Activated CD8-positive, alpha-beta memory T cell treated with anti-CD3 and anti-CD28 coated beads for 24 hours (primary cell): ENCODE measurements around the gene IMMP1L.
A peak's percentile ranks its signal among the peaks of the same experiment; 100 is the strongest.
"Not testable (repeated sequence)": the region's sequence is repeated elsewhere in the genome, so short reads cannot be mapped to it uniquely, and the experiment has no call there.

Experiments used
- DNase-seq: peaks from one replicate; pipeline ENCODE4 v3.0.0-alpha.2; 2020

The IMMP1L gene, protein sequence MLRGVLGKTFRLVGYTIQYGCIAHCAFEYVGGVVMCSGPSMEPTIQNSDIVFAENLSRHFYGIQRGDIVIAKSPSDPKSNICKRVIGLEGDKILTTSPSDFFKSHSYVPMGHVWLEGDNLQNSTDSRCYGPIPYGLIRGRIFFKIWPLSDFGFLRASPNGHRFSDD

DNA sequence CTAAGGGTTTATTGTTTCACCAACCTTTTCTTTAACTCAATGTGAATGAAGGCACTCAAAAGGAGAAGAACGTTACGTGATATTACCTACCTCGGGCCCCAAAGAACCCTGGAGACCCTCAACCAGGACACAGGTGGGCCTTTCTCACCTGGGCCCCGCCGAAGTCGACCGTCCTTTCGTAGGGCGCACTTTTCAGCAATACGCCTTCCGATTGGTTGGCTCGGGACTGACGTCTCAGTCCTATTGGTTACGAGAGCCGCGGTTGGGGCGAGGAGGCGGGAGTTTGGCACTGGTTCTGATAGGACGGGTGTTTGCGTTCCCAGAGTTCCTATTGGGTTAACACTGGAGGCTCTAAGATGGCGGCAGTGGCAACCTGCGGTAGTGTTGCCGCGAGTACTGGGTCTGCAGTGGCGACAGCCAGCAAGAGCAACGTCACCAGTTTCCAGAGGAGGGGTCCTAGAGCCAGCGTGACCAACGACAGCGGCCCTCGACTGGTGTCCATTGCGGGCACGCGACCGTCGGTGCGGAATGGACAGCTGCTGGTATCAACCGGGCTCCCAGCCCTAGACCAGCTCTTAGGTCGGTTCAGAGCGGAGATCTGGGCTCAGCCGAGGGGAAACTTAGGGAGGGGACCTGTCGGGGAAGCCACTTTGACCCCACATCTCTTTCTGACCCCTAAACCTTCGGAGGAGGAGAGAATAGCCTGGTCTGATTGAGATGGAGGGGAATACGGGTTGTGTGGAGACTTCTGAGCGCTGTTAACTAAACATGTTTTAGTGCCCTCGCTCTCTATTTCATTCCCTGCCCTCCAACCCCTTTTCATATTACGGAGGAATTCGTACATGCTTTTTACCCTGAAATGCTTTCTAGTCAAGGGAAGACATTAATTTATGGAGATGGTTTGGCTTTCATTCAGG lies at the start of gene IMMP1L, which contains the start of gene ELP4:
TSS of gene IMMP1L (minus strand) at position 194 of the 917 bp plus-strand sequence. CDS start 46,346 bp downstream, outside the sequence.
TSS of gene ELP4 (plus strand) at position 339 of the 917 bp plus-strand sequence. CDS start at position 357, 18 bp downstream.
- DNase-seq: peak; percentile 97

DNA sequence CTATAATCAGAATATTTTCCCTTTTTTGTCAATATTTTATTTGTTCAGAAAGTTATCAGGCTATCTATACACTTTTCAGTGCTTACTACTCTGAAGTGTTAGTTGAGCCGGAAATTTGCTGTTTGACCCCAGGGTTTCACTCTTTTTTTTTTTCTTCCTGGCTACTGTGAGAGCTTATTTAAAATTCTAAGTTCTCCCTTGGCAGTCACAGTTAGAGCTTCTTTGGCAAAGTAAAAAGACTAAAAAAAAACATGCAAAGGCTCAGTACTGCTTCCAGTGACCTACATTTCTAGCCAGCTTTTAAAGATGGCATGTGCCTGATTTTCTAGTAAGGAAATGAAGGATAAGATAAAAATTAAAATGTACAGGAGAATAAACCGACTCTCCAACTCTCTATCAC lies 48.6 kb upstream of the IMMP1L start:
- DNase-seq: no peak

DNA sequence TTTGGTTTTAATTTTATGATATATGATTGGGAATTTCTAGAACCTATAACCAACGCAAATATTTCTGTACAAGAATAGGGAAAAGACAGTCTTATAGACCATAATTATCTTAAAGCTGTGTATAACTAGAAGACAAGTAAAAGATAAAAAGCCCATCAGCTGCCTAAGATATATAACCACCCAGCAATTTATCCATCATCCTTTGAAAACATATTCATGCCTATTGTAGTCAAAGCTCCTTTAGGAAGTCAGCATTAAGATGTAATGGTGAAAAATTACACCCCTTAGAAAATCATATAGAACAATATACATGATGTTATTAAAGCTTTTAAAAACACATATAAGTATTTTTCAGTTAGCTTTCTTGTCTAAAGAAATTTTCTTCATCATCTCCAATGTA lies 46.5 kb upstream of the IMMP1L start:
- DNase-seq: no peak

DNA sequence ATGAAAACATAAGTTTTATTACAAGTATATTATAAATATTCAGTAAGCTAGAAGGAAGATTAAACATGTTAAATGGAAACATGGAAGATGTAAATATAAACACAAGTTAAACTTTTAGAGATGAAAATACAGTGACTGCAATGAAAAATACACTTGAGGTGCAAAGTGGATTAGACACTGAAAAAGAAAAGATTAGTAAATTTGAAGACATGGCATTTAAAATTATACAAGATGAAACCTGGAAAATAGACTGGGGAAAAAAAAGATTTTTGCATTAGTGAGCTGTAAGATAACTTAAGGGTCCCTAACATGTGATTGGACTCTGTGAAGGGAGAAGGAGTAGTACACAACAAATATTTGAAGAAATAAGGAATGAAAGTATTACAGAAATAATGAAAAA lies 33.4 kb upstream of the IMMP1L start:
- no peak for DNase-seq

DNA sequence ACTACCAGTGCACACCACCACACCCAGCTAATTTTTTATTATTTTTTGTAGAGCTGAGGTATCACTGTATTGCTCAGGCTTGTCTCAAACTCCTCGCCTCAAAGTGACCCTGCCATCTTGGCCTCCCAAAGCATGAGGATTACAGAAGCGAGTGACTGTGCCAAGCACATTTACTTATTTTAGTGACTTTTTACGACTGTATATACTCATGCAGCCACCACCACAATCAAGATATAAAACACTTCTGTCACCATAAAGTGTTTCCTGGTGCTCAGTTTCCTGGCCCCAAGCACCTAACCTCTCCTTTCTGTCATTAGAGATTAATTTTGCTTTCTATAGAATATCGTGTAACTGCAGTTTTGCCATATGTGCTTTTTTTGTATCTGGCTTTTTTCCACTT lies 26.1 kb upstream of the IMMP1L start:
- no peak for DNase-seq

DNA sequence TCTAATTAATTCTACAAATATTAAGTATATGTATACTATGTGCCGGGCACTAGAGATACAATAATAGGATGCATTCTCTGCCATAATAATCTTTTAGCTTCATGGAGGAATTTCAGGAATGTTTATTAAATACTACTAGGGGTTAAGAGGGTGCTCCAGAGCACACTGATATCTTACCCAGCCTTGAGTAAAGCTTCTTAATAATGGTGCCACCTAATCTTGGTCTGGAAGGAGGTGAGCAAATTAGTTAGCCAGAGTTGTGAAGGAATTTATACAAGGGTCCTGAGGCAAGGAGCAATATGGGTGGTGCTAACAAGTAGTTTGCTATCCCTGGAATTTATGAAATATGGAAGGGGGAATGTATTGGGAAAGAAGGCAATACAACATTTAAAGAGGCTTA lies 21.9 kb upstream of the IMMP1L start:
- no peak for DNase-seq

DNA sequence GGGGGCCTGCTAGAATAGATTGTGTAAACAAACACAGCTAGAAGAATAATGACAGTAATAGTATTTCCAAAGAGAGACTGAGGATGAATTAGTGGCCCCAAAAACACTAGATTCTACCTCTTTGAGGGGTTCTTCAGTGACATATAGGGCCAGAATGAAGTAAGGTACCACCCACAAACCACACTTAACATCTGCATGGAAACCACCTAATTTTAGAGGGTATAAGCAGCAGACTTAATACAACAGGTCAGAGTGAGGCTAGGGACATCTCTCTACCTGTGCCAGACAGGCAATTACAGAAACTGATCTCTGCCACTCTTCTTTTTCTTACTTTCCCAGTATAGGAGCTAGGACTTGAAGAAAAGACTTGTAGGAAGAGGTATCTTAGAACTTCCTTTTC lies 20.3 kb upstream of the IMMP1L start:
- DNase-seq: no peak

DNA sequence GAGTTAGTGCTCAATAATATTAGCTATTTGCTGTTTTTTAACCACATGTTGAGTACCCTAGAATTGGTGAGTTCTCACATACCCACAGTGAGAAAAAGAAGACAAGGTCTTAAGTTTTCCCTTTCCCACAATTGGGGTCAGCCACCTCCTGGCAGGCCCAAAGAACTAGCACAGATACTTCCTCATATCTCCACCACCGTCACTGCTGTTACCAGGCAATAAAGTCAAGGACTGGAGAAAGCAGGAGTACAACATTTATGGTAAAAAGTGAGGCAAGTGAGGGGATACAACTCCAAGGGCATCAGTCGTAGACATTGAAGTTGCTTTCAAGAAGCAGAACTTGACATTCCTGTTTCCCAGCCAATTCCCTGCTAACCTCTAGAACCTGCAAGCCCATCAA lies 19.8 kb upstream of the IMMP1L start:
- no peak for DNase-seq

DNA sequence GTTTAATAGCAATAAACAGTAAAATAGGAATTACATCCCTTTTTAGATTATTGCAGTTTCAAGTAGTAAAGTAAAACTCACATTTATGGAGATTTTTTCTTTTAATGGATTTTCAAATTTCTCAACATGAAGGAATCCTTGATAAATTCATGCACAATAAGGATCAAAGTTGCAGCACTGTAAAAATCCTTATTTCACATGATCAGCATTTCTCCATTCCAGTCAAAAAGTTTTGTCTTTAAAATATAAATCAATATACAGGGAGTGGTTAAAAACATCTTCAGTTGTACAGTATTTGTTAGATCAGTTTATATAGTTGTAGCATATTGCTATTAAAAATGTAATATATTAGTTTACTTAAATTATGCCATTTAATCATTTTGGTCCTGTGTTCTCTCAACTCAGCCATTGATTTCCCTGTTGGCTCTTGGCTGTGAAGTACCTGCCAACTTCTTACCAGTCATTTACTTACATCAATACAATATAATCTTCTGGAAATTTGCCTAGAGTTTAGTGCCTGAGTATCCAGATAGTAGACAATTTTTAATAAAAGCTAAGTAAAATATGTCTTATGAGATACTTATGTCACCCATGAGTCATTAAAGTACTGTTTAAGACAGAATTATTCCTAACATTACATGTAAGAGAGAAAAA lies 12.2 kb upstream of the IMMP1L start:
- DNase-seq: no peak

DNA sequence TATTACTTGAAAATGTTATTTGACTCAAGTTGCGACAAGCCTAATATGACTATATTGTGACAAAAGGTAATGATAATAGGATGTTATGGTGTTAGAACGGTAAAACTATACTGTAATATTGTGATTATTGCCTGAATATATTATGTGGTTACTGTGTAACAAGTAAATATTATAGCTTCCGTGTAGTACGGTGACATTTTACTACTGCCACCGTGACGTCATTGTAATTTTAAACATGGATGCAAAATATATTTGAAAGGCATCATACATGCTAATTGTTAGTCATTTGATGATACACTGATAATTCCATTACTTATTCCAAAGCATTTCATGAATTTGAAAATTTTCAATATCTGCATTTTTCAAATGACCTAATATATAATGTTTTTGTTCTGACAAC lies 2.7 kb upstream of the IMMP1L start:
- DNase-seq: no peak

DNA sequence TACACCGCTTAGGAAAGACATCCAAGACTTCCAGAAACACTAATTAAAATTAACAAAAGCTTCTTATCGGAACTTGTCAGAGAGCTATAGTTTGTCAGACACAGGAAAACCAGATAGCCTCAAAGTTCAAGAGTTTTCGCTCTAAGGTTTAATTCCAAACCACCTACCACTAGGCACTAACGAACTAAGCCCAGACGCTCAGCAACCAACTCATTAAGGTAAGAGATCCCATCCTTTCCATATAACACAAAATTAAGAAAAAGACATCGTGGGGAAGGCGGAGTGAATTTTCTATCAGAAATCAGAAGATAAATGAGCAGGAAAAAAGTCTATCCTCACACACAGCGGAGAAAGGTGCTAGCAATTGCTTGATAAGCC lies 382 bp downstream of the IMMP1L start:
- DNase-seq: no peak

DNA sequence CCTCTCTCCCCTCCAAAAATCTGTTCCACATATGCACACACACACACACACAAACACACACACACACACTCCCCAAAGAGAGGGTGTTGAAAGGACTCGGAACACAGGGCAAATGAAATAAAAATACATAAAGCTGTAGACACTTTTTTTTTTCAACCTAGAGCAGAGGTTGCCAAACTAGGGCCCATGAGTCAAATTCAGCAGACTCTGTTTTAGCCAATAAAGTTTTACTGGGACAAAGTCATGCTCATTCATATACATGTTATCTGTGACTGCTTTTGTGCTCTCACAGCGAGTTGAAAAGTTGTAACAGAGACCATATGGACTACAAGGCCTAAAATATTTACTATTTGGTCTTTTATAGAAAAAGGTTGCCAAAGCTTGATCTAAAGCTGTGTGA lies 8.9 kb downstream of the IMMP1L start:
- no peak for DNase-seq

DNA sequence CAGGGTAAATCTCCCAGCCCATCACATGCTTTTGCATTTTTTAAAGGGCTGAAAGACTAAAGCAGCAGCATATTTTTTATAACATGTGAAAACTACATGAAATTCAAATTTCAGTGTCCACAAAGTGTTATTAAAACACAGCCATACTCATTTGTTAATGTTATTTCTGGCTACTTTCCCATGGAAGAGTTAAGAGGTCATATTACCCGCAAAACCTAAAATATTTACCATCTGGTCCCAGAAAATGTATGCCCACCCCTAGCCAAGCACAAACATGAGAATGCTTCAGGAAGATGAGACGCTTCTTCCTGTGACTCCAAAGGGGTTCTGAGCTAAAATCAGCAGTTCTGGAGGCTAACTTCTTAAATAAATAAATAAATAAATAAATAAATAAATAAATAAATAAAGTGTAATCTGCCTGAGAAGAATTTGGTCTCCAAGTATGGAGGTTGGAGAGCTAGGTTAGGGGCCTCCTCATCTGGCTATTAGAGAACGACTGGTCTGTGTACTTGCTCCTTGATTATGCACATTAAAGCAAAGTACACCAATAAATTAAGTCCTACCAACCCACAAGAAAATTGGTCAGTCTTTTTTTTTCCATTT lies 9.7 kb downstream of the IMMP1L start:
- DNase-seq: no peak

DNA sequence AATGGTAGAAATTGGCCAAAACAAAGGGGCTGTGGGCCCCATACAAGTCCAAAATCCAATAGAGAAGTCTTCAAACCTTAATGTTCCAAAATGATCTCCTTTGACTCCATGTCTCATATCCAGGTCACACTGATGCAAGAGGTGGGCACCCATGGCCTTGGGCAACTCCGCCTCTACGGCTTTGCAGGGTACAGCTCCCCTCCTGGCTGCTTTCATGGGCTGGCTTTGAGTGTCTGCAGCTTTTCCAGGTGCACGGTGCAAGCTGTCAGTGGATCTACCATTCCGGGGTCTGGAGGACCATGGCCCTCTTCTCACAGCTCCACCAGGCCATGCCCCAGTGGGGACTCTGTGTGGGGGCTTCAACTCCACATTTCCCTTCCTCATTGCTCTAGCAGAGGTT lies 15.7 kb downstream of the IMMP1L start:
- not testable (repeated sequence) for DNase-seq

DNA sequence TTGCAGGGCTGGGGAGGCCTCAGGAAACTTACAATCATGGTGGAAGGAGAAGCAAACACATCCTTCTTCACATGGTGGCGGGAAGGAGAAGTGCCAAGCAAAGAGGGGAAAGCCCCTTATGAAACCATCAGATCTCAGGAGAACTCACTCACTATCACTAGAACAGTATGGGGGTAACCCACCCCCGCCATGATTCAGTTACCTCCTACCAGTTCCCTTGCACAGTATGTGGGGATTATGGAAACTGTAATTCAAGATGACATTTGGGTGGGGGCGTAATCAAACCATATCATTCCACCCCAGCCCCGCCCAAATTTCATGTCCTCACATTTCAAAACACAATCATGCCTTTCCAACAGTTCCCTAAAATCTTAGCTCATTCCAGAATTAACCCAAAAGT lies 16.2 kb downstream of the IMMP1L start:
- no peak for DNase-seq

DNA sequence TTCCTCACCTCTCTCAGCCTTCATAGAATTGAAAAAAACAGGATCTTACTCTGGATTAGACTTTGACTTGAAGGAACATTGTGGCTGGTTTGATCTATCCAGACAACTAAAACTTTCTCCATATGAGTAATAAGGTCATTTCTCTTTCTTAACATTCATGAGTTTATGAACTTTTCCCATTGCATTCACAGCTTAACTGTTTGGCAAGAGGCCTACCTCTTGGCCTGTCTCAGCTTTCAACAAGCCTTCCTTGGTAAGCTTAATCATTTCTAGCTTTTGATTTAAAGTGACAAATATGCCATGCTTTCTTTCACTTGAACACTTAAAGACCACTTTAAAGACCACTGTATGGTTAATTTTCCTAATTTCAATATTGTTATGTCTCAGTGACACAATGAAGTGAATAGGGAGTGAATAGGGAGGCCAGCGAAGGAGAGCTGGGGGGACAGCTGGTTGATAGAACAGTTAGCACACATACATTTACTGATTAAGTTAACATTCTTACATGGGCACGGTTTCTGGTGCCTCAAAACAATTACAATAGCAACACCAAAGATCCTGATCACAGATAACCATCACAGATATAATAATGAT lies 17.0 kb downstream of the IMMP1L start:
- no peak for DNase-seq

DNA sequence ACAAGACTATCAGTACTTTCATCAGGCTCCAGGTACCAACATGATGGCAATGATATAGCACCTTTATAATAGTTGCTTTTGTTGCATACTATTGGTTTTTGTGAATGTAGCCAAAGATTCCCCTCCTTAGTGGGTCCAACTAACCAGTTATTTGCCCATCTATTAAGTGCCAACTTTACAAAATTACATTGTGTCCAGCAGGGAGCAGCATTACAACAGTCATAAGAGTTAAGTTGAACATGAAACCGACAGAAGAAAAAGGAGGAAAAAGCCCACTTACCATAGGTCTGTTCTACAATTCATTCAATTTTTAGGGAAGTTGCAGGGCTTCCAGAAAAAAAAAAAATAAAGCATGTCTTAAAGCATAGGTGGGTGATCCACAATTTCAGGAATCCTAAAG lies 21.6 kb downstream of the IMMP1L start:
- DNase-seq: no peak

DNA sequence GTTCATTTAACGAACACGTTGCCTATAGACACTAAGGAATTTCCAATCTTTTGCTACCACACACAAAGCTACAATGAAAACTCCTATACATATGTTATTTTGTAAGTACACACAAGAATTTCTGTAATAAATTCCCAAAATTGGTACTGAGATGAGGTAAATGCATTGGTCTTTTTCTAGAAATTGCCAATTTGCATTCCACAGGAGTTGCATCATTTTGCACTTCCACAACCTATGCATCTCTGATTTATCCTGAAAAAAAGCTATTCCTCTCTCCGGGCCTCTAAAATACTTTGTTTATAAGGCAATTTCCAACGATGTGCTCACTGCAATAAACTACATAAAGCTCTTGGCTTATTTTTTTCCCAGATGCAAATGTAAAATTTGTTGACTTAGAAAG lies 24.9 kb downstream of the IMMP1L start:
- no peak for DNase-seq

DNA sequence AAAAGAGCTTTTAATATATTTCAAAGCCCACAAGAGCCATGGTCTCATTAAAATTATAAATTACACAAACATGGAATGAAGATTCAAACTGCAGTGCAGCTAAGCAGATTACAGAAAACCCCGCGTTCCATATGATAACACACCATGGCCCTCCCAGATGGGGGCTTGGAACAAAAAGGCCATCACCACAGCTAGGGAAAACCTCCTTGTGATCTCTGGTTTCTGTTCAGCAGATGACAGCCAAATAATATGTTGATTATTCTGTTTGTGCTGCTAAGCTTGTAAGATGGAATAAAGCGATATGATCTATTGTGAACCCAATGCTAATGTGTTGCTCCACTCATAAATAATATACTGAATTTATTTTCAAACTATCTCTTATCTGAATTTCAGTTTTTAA lies 28.5 kb downstream of the IMMP1L start:
- DNase-seq: no peak

DNA sequence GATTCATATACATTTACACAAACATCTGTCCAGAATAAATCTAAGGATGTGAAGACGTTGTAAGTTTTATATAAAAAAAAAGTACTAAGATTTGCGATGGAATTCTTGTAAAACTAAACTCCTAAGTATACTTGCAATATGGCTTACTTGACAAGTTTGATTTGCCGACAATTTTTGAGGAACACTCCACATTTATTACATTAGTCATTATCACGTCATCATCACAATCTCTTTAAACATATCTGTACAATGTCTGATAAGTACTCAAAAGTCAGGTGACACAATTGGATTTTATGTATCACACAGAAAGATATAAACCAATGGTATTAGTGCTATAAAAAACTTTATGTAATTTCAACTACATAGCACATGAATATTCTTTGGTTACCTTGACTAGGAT lies 30.4 kb downstream of the IMMP1L start:
- no peak for DNase-seq

DNA sequence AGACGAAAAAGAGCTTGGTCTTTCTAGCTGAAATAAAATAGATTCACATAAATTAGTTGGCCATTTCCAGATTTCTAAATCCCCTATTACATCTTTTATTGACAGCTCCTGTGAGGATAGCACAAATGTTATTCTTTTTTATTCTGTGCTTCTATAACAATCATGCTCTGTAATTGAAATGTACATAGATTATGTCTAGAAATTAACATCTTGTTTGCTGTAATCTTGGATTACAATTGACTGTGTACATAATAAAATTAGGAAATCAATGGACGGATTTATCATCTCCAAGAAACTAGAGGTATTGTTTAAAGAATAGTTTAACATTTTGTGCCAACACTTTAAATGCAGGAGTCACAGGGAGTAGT lies 31.2 kb downstream of the IMMP1L start:
- DNase-seq: no peak

DNA sequence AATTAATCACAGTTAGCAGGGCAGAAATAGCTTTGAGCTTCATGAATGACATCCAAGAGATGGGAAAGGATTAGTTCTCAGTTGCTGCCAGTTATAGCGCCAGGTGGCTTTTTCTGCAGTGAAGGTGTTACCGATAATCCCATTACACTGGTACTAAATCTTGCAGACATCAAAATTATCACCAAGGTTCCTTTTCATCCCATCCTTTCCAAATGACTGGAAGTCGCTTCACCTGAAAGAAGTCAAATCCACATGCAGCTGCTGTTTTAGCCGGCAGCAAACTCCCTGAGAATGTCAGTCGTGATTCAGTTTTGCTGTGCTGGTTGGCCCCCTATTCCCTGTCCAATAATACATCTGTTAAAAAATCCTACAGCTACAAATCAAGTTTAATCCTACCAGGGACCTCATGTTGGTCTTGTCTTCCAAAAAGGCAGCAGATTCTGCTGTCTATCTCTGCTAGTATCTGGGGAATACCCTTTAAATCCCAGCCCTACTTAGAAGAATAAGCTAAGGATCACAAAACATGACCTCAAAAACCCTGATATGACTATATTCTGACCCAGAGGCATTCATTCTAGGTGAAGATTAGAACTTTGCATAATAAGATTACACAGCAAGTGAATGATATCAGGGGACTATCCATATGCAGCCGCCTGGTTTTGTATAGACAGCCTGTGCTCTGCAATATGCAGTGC lies 31.7 kb downstream of the IMMP1L start:
- DNase-seq: no peak

DNA sequence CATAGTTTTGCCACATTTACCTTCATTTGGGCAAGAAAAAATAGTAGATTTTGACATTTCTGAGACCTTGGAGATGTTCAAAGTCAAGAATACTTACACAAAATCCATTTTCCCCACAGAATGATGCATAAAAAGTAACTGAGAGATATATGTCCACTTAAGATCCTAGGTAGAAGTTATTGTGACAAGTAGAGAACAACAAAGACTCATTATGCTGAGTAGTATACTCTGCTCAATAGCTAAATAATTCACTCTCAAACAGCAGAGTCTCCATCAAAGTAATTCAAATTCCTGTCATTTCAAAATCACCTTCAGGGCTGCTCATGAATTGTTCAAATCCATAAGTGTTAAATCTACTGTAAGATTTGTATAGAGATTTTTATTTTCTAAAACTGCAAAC lies 35.3 kb downstream of the IMMP1L start:
- no peak for DNase-seq
